Large intestine (tissue), 3 donors: ENCODE results near the gene AK5. TPM values are rescaled to one million over a fixed set of nuclear protein-coding genes. Genes with fewer than 3 reads are reported as not detected.

Experiments used
- DNase-seq, 2 donors: peaks; one replicate each; pipeline versions ENCODE4 v3.0.0 to v3.0.0-alpha.2; 2013
- H3K27ac ChIP-seq: one replicate; pipeline ENCODE4 v1.5.1; 2013; ENCODE audit warnings: low read length
- H3K27me3 ChIP-seq: 2 replicates; pipeline ENCODE4 v1.6.1; 2013; ENCODE audit warnings: low read length; ENCODE audit not compliant: control insufficient read depth, insufficient read depth
- H3K36me3 ChIP-seq: 2 replicates; pipeline ENCODE4 v1.6.1; 2013; ENCODE audit warnings: low read length; ENCODE audit not compliant: control insufficient read depth, insufficient read depth
- H3K4me1 ChIP-seq: one replicate; pipeline ENCODE4 v1.6.1; 2013; ENCODE audit warnings: low read length; ENCODE audit not compliant: control insufficient read depth, insufficient read depth
- H3K4me3 ChIP-seq: one replicate; pipeline ENCODE4 v1.5.1; 2013; ENCODE audit warnings: low read length
- H3K9me3 ChIP-seq: one replicate; pipeline ENCODE4 v1.6.1; 2013; ENCODE audit warnings: mild to moderate bottlenecking, low read depth, low read length, moderate library complexity; ENCODE audit not compliant: control insufficient read depth
- WGBS: methylation state at CpG from one replicate; pipeline ENCODE4 v1.1.5; 2013; ENCODE audit warnings: low lambda C conversion rate; ENCODE audit not compliant: insufficient coverage; 5-methylcytosine and 5-hydroxymethylcytosine counted together
- polyA plus RNA-seq: library from polyadenylated mRNA; unstranded; fragments of 120-200 nt; gene quantifications from one replicate; pipeline ENCODE4 v1.2.1, GENCODE V29; 2013

AK5 gene
- polyA plus RNA-seq, 1 donor, result 4.2 TPM

- H3K9me3 ChIP-seq, result no peaks in the 10 kb centered on the region
- no peaks in the 10 kb centered on the region for H3K27me3 ChIP-seq
- WGBS, result 95% methylated on average over 3 of the region's 3 CpGs
- no peaks in the 10 kb centered on the region for H3K4me1 ChIP-seq
- H3K27ac ChIP-seq, result no peak overlapping the region
- H3K4me3 ChIP-seq, result no peak overlapping the region
- H3K36me3 ChIP-seq, result peaks cover 56% of the 10 kb centered on the region
- DNase-seq, result no peak
Measured at GRCh38 chr1:77579547-77579946, 297.7 kb downstream of the AK5 start.

- WGBS, result 95% methylated on average over 4 of the region's 4 CpGs
- no peak overlapping the region for H3K27ac ChIP-seq
- H3K36me3 ChIP-seq, result peaks cover 34% of the 10 kb centered on the region
- DNase-seq, result no peak
- H3K9me3 ChIP-seq, result no peaks in the 10 kb centered on the region
- no peak overlapping the region for H3K4me3 ChIP-seq
- no peaks in the 10 kb centered on the region for H3K27me3 ChIP-seq
- H3K4me1 ChIP-seq, result no peaks in the 10 kb centered on the region
Measured at GRCh38 chr1:77582905-77583304, 301.1 kb downstream of the AK5 start.

GRCh38 chr1:77583483-77583882, 301.7 kb downstream of the AK5 start:
- peaks cover 28% of the 10 kb centered on the region for H3K36me3 ChIP-seq

GRCh38 chr1:77584884-77585283, 303.1 kb downstream of the AK5 start:
- Histone ChIP-seq H3K4me3 (no peak overlapping the region), H3K27me3 (no peaks in the 10 kb centered on the region), H3K4me1 (no peaks in the 10 kb centered on the region), H3K36me3 (peaks cover 22% of the 10 kb centered on the region), H3K27ac (no peak overlapping the region), H3K9me3 (no peaks in the 10 kb centered on the region)
- no peak for DNase-seq
- 93% methylated on average over 2 of the region's 2 CpGs for WGBS

More at GRCh38 chr1:77583483-77583882, 301.7 kb downstream of the AK5 start:
- H3K4me1 ChIP-seq, result no peaks in the 10 kb centered on the region
- no peak for DNase-seq
- no peaks in the 10 kb centered on the region for H3K9me3 ChIP-seq
- no peak overlapping the region for H3K4me3 ChIP-seq
- H3K27me3 ChIP-seq, result no peaks in the 10 kb centered on the region
- no peak overlapping the region for H3K27ac ChIP-seq
- 94% methylated on average over 2 of the region's 2 CpGs for WGBS

GRCh38 chr1:77585610-77586314, 303.9 kb downstream of the AK5 start:
- Histone ChIP-seq H3K27me3 (no peaks in the 10 kb centered on the region), H3K36me3 (peaks cover 15% of the 10 kb centered on the region), H3K9me3 (no peaks in the 10 kb centered on the region), H3K4me1 (no peaks in the 10 kb centered on the region), H3K27ac (no peak overlapping the region), H3K4me3 (no peak overlapping the region)
- no peak for DNase-seq
- WGBS, result 35% methylated on average over 2 of the region's 2 CpGs

GRCh38 chr1:77589231-77589630, 307.4 kb downstream of the AK5 start:
- peaks cover 5% of the 10 kb centered on the region for H3K36me3 ChIP-seq
- no peaks in the 10 kb centered on the region for H3K27me3 ChIP-seq
- no peak overlapping the region for H3K4me3 ChIP-seq
- no peaks in the 10 kb centered on the region for H3K4me1 ChIP-seq
- DNase-seq, result no peak
- H3K9me3 ChIP-seq, result no peaks in the 10 kb centered on the region
- H3K27ac ChIP-seq, result no peak overlapping the region
- no CpG with 5 or more reads among the region's 5 CpGs for WGBS

GRCh38 chr1:77590651-77591050, 308.8 kb downstream of the AK5 start:
- Histone ChIP-seq H3K36me3 (peaks cover 4% of the 10 kb centered on the region), H3K4me3 (no peak overlapping the region), H3K27ac (no peak overlapping the region), H3K4me1 (no peaks in the 10 kb centered on the region), H3K9me3 (no peaks in the 10 kb centered on the region), H3K27me3 (no peaks in the 10 kb centered on the region)
- WGBS, result 100% methylated on average over 1 of the region's 1 CpG
- DNase-seq, result no peak

GRCh38 chr1:77592906-77593305, 311.1 kb downstream of the AK5 start:
- no peaks in the 10 kb centered on the region for H3K27me3 ChIP-seq
- no peak overlapping the region for H3K27ac ChIP-seq
- no CpG with 5 or more reads among the region's 2 CpGs for WGBS
- no peaks in the 10 kb centered on the region for H3K9me3 ChIP-seq
- no peaks in the 10 kb centered on the region for H3K4me1 ChIP-seq
- no peak for DNase-seq
- H3K36me3 ChIP-seq, result peaks cover 12% of the 10 kb centered on the region
- H3K4me3 ChIP-seq, result no peak overlapping the region

GRCh38 chr1:77594366-77595112, 312.7 kb downstream of the AK5 start:
- no peak for DNase-seq
- Histone ChIP-seq H3K4me3 (no peak overlapping the region), H3K9me3 (no peaks in the 10 kb centered on the region), H3K27ac (no peak overlapping the region), H3K27me3 (no peaks in the 10 kb centered on the region), H3K4me1 (no peaks in the 10 kb centered on the region), H3K36me3 (peaks cover 12% of the 10 kb centered on the region)
- no CpG with 5 or more reads among the region's 1 CpG for WGBS

- DNase-seq, result no peak
- Histone ChIP-seq H3K4me3 (no peak overlapping the region), H3K36me3 (peaks cover 12% of the 10 kb centered on the region), H3K9me3 (no peaks in the 10 kb centered on the region), H3K27ac (no peak overlapping the region), H3K27me3 (no peaks in the 10 kb centered on the region), H3K4me1 (no peaks in the 10 kb centered on the region)
- WGBS, result no CpG with 5 or more reads among the region's 1 CpG
Measured at GRCh38 chr1:77597310-77597709, 315.5 kb downstream of the AK5 start.
